ENCODE data around the gene ITSN1. TPM values are rescaled to one million over a fixed set of nuclear protein-coding genes. Genes with fewer than 3 reads are reported as not detected.

The ITSN1 gene
- total and polyA plus RNA-seq, 2 of the 13 experiments (the other 11 are each of a cell fraction or from before 2014, with no cell fraction given) = 26.1 to 33.8 TPM

DNA sequence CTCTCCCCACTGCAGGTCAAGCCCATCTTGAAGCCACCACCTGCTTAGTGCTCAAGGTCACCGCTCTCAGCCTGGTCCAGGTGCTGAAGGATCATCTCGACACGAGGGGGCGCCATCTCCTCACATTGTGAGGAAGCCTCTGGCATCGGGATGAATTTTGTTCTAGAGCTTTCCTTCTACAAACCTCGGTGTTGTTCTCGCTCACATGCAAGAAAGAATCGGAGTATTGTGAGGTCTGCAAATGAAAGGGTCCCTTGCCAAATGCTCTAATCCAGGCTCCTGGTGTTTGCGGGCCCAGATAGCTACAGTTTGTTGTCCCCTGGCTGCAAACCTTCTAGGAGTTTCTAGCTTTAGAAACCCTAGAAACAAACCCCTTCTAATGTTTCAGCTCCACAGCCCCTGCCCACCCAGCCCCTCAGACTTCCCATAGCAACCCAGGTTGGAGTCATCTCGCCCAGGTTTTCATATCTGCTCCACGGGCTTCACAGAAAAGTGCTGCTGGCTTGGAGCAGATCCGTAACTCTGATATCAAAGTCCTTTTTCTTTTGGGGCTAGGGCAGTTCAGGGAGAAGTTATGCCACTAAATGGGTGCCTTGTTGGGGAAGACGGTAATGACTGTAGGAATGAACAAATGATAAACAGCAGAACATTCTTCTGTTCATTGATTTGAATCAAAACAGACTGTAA is 281.9 kb downstream of the ITSN1 start:
- Histone ChIP-seq H3K79me2 (ENCODE audit: insufficient read depth, low read length) (no peaks in the 10 kb centered on the region), H2AFZ (ENCODE audit: low read length) (peak overlapping the region; percentile 82), H3K9ac (ENCODE audit: insufficient read depth, low read depth, low read length) (no peak overlapping the region), H3K4me3 (replicated peaks in 1 of 3; ENCODE audit: insufficient read depth in 1 of 3, low read depth in 2 of 3, low read length in 3 of 3) (peak overlapping the region in 2 of 3 experiments; percentile 38 to 44; a peak in 4 of 6 replicates), H3K4me2 (ENCODE audit: low read depth, low read length) (peak overlapping the region; percentile 85), H4K20me1 (ENCODE audit: insufficient read depth, low read length) (no peaks in the 10 kb centered on the region), H3K27me3 (ENCODE audit: control insufficient read depth in 1 of 2, insufficient read depth in 2 of 2, low read length in 2 of 2) (no peaks in the 10 kb centered on the region), H3K27ac (ENCODE audit: extremely low read length, insufficient read depth, low read length) (no peak overlapping the region), H3K9me3 (ENCODE audit: low read length) (no peaks in the 10 kb centered on the region), H3K36me3 (replicated peaks in 1 of 2; ENCODE audit: control insufficient read depth in 1 of 2, insufficient read depth in 2 of 2, low read length in 2 of 2) (no peaks in the 10 kb centered on the region), H3K4me1 (ENCODE audit: insufficient read depth, low read length) (peaks cover 17% of the 10 kb centered on the region)
- POLR2A ChIA-PET = interaction anchor here (1.0 to 1.6 kb wide), 3 partner anchors 149 to 424 kb away, joined by 4 to 6 read pairs (median 4); partner anchors contain the start of genes MRPS6 and SLC5A3
- intact Hi-C loops (cut with micrococcal nuclease; ENCODE audit: unreplicated experiment) = loop anchor here (2.0 to 5.0 kb wide), 4 partner anchors 148 to 425 kb away; partner anchors contain the start of genes MRPS6 and SLC5A3
- in situ Hi-C loops (cut with HindIII; ENCODE audit: extremely low pct_ligation_motif_present, low pct_unique_long_range_greater_than_20kb) = loop anchor here (5.0 kb wide), 3 partner anchors 148 to 318 kb away; partner anchors contain the start of genes MRPS6 and SLC5A3
- FAIRE-seq = peak; percentile 82
- WGBS (ENCODE audit: low lambda C conversion rate) = 3% methylated on average over 9 of the region's 13 CpGs
- CTCF ChIA-PET (ENCODE audit: low intra/inter-chr PET ratio, low total read pairs) = interaction anchor here (1.1 to 3.0 kb wide), 5 partner anchors 278 to 437 kb away, joined by 3 to 35 read pairs (median 17); no protein-coding TSS in a partner anchor
- BruUV-seq (replicated peaks) = no TSS peak
- DNase-seq (ENCODE audit: low spot score) = peak; percentile 70
- peak; percentile 99 for ATAC-seq
- TF ChIP-seq TSC22D2 (CRISPR knock-in tag; IDR thresholded peaks at IDR 0.05; ENCODE audit: borderline replicate concordance) (0 out of 2 replicates have a peak, but pooled peaks have one; percentile 44), CBFB (CRISPR knock-in tag; IDR thresholded peaks at IDR 0.05) (no peak), ZNF18 (CRISPR knock-in tag; IDR thresholded peaks at IDR 0.05; ENCODE audit: insufficient replicate concordance) (no peak), TBL1XR1 (IDR thresholded peaks at IDR 0.05; ENCODE audit: borderline replicate concordance, low read length, partially characterized antibody) (no peak), MEIS1 (CRISPR knock-in tag; IDR thresholded peaks at IDR 0.05; ENCODE audit: borderline replicate concordance) (no peak), MAX (IDR thresholded peaks at IDR 0.05) (0 out of 2 replicates have a peak, but pooled peaks have one; percentile 14), TAF1 (CRISPR knock-in tag; IDR thresholded peaks at IDR 0.05) (no peak), ZNF7 (CRISPR knock-in tag; IDR thresholded peaks at IDR 0.05) (no peak), TARDBP (CRISPR knock-in tag; IDR thresholded peaks at IDR 0.05) (peak; percentile 61; the same call in 1 of the 2 replicates), HDAC1 (CRISPR knock-in tag; IDR thresholded peaks at IDR 0.05) (no peak), TBX2 (CRISPR knock-in tag; IDR thresholded peaks at IDR 0.05; ENCODE audit: borderline replicate concordance) (0 out of 2 replicates have a peak, but pooled peaks have one; percentile 27), ZC3H13 (CRISPR knock-in tag; IDR thresholded peaks at IDR 0.05) (no peak)
- TF ChIP-seq, protein P1, sequence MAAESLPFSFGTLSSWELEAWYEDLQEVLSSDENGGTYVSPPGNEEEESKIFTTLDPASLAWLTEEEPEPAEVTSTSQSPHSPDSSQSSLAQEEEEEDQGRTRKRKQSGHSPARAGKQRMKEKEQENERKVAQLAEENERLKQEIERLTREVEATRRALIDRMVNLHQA (CRISPR knock-in tag; IDR thresholded peaks at IDR 0.05) = no peak
- TF ChIP-seq, protein P2, sequence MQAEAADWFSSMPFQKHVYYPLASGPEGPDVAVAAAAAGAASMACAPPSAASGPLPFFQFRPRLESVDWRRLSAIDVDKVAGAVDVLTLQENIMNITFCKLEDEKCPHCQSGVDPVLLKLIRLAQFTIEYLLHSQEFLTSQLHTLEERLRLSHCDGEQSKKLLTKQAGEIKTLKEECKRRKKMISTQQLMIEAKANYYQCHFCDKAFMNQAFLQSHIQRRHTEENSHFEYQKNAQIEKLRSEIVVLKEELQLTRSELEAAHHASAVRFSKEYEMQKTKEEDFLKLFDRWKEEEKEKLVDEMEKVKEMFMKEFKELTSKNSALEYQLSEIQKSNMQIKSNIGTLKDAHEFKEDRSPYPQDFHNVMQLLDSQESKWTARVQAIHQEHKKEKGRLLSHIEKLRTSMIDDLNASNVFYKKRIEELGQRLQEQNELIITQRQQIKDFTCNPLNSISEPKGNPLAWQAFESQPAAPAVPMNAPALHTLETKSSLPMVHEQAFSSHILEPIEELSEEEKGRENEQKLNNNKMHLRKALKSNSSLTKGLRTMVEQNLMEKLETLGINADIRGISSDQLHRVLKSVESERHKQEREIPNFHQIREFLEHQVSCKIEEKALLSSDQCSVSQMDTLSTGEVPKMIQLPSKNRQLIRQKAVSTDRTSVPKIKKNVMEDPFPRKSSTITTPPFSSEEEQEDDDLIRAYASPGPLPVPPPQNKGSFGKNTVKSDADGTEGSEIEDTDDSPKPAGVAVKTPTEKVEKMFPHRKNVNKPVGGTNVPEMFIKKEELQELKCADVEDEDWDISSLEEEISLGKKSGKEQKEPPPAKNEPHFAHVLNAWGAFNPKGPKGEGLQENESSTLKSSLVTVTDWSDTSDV (CRISPR knock-in tag; IDR thresholded peaks at IDR 0.05) = no peak
- TF ChIP-seq, protein P3, sequence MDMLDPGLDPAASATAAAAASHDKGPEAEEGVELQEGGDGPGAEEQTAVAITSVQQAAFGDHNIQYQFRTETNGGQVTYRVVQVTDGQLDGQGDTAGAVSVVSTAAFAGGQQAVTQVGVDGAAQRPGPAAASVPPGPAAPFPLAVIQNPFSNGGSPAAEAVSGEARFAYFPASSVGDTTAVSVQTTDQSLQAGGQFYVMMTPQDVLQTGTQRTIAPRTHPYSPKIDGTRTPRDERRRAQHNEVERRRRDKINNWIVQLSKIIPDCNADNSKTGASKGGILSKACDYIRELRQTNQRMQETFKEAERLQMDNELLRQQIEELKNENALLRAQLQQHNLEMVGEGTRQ (IDR thresholded peaks at IDR 0.05; ENCODE audit: low read depth, low read length) = no peak
- TF ChIP-seq, protein P3 (CRISPR knock-in tag; IDR thresholded peaks at IDR 0.05; ENCODE audit: borderline replicate concordance) = no peak
